HepG2 (cell line): ENCODE results near the gene BBS5. TPM values are rescaled to one million over a fixed set of nuclear protein-coding genes. Genes with fewer than 3 reads are reported as not detected.

Source experiments
- EHMT2 ChIP-seq: fragments of 200-600 bp; sonication (generic); IDR thresholded peaks from 2 replicates; pipeline ENCODE4 v1.7.0; 2017; ENCODE audit warnings: antibody characterized with exemption, low read depth, low read length, borderline replicate concordance
- GATA4 ChIP-seq: sonication (generic); IDR thresholded peaks from 2 replicates; pipeline ENCODE4 v1.6.1; 2016; ENCODE audit warnings: antibody characterized with exemption, low read depth, borderline replicate concordance
- JUN ChIP-seq: sonication (generic); formaldehyde crosslinking; IDR thresholded peaks from 2 replicates; pipeline ENCODE4 v1.4.0; 2020; ENCODE audit warnings: mild to moderate bottlenecking, missing genetic modification reagents
- MIER3 ChIP-seq: IDR thresholded peaks from 2 replicates; pipeline ENCODE4 v1.6.1; 2016; ENCODE audit warnings: missing compliant biosample characterization, borderline replicate concordance
- MYPOP ChIP-seq: sonication (generic); formaldehyde crosslinking; IDR thresholded peaks from 2 replicates; pipeline ENCODE4 v1.8.1; 2023; ENCODE audit warnings: mild to moderate bottlenecking, moderate library complexity, missing genetic modification reagents
- THRA ChIP-seq: sonication (generic); formaldehyde crosslinking; IDR thresholded peaks from 2 replicates; pipeline ENCODE4 v1.4.0; 2020; ENCODE audit warnings: missing genetic modification reagents, borderline replicate concordance
- XRCC5 ChIP-seq: fragments of 200-400 bp; formaldehyde crosslinking; optimal IDR thresholded peaks from 2 replicates; pipeline ENCODE3; 2017; ENCODE audit warnings: mild to moderate bottlenecking, low read length
- ZNF383 ChIP-seq: sonication (generic); formaldehyde crosslinking; IDR thresholded peaks from 2 replicates; pipeline ENCODE4 v1.4.0; 2020; ENCODE audit warnings: missing genetic modification reagents, mild to moderate bottlenecking, borderline replicate concordance
- ZNF552 ChIP-seq: sonication (generic); formaldehyde crosslinking; IDR thresholded peaks from 2 replicates; pipeline ENCODE4 v1.9.0; 2022; ENCODE audit warnings: missing genetic modification reagents, mild to moderate bottlenecking, borderline replicate concordance
- ZNF574 ChIP-seq: sonication (generic); formaldehyde crosslinking; IDR thresholded peaks from 2 replicates; pipeline ENCODE4 v1.4.0; 2020; ENCODE audit warnings: missing genetic modification reagents
- polyA plus RNA-seq, 8 experiments: library from polyadenylated mRNA; depleted of rRNA in 3 of 8; stranded (reverse) in 7 of 8; unstranded in 1 of 8; fragments of >200 nt; fragmentation: Illumina TruSeq in 4 of 8; extraction: Trizol in 4 of 8; gene quantifications; 2 replicates each; pipeline versions ENCODE4 v1.2.1 to v1.2.3, GENCODE V29; 2011 to 2016; ENCODE audit warnings: low read depth in 4 of 8, missing spikeins in 1 of 8, mixed read lengths in 1 of 8; ENCODE audit not compliant: insufficient read depth in 1 of 8
- total RNA-seq, 5 experiments: library from RNA; depleted of rRNA; stranded (reverse); fragments of >200 nt; fragmentation: Illumina TruSeq; extraction: Trizol; gene quantifications; 2 replicates each; pipeline ENCODE4 v1.2.3, GENCODE V29; 2016; ENCODE audit warnings: low read depth in 1 of 5
- TF ChIP-seq, protein P1 (sequence below): sonication (generic); formaldehyde crosslinking; IDR thresholded peaks from 2 replicates; pipeline ENCODE4 v1.8.0; 2022; ENCODE audit warnings: mild to moderate bottlenecking, missing genetic modification reagents
- TF ChIP-seq, protein P2 (sequence below): sonication (generic); formaldehyde crosslinking; IDR thresholded peaks from 2 replicates; pipeline ENCODE4 v1.4.0; 2020; ENCODE audit warnings: mild to moderate bottlenecking, missing genetic modification reagents
- TF ChIP-seq, protein P3 (sequence below): IDR thresholded peaks from 2 replicates; pipeline ENCODE4 v1.6.1; 2018; ENCODE audit warnings: missing genetic modification reagents
- TF ChIP-seq, protein P4 (sequence below): sonication (generic); formaldehyde crosslinking; IDR thresholded peaks from 2 replicates; pipeline ENCODE4 v1.4.0; 2020; ENCODE audit warnings: missing genetic modification reagents
- TF ChIP-seq, protein P5 (sequence below): sonication (generic); formaldehyde crosslinking; conservative IDR thresholded peaks from 2 replicates; pipeline ENCODE4 v1.4.0; 2020; ENCODE audit warnings: missing genetic modification reagents

The BBS5 gene
- total and polyA plus RNA-seq, 2 of the 13 experiments (the other 11 are each of a cell fraction or from before 2014, with no cell fraction given), result 1.8 to 4.5 TPM

DNA sequence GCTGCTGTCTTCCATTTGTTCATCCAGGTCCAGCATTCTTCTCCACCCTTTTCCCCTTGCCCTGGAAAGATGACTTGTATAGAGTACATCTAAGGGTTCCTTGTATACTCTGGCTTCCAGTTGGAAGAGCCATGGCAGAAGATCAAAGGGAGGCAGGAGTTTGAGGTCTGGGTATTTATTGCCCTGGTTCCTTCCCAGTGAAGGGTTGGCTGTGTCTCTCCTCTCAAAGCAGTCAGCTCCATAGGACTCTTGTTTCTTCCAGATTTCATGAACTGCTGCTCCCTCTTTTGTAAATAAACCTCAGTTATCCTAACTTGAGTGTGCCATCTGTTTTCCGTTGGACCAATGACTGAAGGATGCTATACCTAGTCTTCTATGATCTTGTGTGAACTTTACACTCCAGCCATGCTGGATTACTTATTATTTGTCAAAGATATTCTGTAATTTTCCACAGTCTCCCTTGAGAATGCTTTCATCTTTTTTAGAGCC, 6.4 kb downstream of the BBS5 start (continued):
- TF ChIP-seq, protein P1, sequence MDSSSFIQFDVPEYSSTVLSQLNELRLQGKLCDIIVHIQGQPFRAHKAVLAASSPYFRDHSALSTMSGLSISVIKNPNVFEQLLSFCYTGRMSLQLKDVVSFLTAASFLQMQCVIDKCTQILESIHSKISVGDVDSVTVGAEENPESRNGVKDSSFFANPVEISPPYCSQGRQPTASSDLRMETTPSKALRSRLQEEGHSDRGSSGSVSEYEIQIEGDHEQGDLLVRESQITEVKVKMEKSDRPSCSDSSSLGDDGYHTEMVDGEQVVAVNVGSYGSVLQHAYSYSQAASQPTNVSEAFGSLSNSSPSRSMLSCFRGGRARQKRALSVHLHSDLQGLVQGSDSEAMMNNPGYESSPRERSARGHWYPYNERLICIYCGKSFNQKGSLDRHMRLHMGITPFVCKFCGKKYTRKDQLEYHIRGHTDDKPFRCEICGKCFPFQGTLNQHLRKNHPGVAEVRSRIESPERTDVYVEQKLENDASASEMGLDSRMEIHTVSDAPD (CRISPR knock-in tag), result 0 out of 2 replicates have a peak, but pooled peaks have one; percentile 38
- TF ChIP-seq, protein P2, sequence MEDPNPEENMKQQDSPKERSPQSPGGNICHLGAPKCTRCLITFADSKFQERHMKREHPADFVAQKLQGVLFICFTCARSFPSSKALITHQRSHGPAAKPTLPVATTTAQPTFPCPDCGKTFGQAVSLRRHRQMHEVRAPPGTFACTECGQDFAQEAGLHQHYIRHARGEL, result no peak
- TF ChIP-seq EHMT2 (peak; percentile 85; the same call in 1 of the 2 replicates), MYPOP (CRISPR knock-in tag) (no peak), ZNF383 (CRISPR knock-in tag) (no peak), XRCC5 (peak; percentile 41), THRA (CRISPR knock-in tag) (no peak; the same call in 1 of the 2 replicates), GATA4 (no peak), JUN (CRISPR knock-in tag) (no peak), ZNF552 (CRISPR knock-in tag) (no peak), MIER3 (CRISPR knock-in tag) (no peak), ZNF574 (CRISPR knock-in tag) (no peak)
- TF ChIP-seq, protein P3, sequence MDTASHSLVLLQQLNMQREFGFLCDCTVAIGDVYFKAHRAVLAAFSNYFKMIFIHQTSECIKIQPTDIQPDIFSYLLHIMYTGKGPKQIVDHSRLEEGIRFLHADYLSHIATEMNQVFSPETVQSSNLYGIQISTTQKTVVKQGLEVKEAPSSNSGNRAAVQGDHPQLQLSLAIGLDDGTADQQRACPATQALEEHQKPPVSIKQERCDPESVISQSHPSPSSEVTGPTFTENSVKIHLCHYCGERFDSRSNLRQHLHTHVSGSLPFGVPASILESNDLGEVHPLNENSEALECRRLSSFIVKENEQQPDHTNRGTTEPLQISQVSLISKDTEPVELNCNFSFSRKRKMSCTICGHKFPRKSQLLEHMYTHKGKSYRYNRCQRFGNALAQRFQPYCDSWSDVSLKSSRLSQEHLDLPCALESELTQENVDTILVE (CRISPR knock-in tag), result no peak
- TF ChIP-seq, protein P4, sequence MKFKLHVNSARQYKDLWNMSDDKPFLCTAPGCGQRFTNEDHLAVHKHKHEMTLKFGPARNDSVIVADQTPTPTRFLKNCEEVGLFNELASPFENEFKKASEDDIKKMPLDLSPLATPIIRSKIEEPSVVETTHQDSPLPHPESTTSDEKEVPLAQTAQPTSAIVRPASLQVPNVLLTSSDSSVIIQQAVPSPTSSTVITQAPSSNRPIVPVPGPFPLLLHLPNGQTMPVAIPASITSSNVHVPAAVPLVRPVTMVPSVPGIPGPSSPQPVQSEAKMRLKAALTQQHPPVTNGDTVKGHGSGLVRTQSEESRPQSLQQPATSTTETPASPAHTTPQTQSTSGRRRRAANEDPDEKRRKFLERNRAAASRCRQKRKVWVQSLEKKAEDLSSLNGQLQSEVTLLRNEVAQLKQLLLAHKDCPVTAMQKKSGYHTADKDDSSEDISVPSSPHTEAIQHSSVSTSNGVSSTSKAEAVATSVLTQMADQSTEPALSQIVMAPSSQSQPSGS (CRISPR knock-in tag), result no peak
- TF ChIP-seq, protein P5, sequence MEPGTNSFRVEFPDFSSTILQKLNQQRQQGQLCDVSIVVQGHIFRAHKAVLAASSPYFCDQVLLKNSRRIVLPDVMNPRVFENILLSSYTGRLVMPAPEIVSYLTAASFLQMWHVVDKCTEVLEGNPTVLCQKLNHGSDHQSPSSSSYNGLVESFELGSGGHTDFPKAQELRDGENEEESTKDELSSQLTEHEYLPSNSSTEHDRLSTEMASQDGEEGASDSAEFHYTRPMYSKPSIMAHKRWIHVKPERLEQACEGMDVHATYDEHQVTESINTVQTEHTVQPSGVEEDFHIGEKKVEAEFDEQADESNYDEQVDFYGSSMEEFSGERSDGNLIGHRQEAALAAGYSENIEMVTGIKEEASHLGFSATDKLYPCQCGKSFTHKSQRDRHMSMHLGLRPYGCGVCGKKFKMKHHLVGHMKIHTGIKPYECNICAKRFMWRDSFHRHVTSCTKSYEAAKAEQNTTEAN, result no peak
